GM19193 (cell line): ENCODE measurements around the gene FAM120B.
A peak's percentile ranks its signal among the peaks of the same experiment; 100 is the strongest.

ENCODE experiments used
- POLR2A ChIP-seq: IDR thresholded peaks from 4 replicates; pipeline ENCODE4 v1.6.1; 2011; ENCODE audit not compliant: insufficient read depth, insufficient read length; ENCODE audit errors: extremely low read depth

Gene FAM120B, protein sequence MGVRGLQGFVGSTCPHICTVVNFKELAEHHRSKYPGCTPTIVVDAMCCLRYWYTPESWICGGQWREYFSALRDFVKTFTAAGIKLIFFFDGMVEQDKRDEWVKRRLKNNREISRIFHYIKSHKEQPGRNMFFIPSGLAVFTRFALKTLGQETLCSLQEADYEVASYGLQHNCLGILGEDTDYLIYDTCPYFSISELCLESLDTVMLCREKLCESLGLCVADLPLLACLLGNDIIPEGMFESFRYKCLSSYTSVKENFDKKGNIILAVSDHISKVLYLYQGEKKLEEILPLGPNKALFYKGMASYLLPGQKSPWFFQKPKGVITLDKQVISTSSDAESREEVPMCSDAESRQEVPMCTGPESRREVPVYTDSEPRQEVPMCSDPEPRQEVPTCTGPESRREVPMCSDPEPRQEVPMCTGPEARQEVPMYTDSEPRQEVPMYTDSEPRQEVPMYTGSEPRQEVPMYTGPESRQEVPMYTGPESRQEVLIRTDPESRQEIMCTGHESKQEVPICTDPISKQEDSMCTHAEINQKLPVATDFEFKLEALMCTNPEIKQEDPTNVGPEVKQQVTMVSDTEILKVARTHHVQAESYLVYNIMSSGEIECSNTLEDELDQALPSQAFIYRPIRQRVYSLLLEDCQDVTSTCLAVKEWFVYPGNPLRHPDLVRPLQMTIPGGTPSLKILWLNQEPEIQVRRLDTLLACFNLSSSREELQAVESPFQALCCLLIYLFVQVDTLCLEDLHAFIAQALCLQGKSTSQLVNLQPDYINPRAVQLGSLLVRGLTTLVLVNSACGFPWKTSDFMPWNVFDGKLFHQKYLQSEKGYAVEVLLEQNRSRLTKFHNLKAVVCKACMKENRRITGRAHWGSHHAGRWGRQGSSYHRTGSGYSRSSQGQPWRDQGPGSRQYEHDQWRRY

DNA sequence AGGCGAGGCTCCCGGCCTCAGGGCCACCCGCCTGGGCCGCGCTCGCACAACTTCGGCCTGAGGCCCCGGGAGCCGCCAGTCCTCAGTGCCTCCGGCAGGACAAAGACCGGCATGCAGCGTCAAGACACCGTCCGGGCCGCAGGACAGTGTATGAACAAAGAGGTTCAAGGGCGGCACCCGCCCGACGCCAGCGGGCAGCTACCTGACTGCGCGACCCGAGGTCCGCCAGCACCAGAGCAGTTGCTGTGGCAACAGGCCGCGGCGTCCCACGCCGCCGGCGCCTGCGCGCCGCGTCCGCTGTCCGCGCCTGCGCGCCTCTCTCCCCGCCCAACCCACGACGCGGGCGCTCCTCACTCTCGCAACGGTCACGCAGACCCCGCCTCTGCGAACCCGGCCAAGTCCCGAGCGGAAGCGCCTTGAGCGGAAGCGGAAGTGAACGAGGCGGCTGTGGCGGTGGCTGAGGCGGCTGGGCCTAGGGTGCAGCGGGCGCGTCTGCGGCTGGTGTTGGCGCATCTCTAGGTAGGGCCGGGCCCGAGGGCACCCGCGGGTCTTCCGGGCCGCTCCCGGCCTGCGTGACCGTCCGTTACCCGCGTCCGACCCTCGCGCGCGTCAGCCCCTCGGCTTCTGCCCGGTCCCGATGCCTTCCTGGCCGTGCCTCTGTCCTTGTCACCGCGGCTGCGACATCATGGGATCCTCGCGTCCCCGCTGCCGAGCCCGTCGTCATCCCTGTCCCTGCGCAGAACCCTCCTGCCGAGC lies at the start of gene FAM120B:
Gene FAM120B, plus strand, starts transcription at position 435 of the 756 bp plus-strand sequence. CDS start 10,633 bp downstream, outside the sequence.
- TF ChIP-seq POLR2A: peak; percentile 98

DNA sequence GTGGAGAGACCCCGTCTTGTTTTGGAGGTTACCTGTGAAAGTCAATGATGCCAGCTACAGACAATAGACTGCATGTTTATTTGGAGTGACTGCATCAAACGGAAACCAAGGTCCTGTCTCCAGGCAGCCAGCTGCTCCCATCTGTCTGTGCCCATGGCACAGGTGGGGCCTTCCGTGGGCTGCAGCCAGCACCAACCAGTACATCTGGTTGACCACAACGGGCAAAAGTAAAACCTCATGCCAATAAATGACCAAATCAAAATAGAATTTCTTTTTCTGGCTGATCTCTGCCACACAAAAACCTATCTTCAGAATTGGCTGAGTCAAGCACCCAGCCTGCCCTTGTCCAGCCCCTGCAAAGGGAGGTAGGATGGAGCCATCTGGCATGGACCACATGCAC lies 49.2 kb upstream of the FAM120B start:
- TF ChIP-seq POLR2A: no peak

DNA sequence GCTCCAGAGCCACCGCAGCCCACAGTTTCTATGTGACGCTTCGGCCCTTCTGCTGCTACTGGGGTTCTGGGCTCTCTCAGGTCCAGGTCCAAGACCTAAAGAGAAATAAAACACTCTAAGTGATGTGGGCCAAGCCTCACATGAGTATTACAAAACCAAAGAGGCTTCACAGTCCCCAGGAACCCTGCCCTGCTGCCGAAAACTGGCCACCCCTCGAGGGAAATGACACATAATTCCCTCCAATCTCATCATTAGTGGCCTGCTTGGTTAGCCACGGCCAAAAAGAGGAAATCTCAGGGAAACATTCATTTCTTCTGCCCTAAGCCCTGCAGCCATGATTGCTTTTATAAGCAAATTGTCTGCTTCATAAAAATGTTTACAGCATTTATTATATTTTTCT lies 48.2 kb upstream of the FAM120B start:
- no peak for TF ChIP-seq POLR2A

DNA sequence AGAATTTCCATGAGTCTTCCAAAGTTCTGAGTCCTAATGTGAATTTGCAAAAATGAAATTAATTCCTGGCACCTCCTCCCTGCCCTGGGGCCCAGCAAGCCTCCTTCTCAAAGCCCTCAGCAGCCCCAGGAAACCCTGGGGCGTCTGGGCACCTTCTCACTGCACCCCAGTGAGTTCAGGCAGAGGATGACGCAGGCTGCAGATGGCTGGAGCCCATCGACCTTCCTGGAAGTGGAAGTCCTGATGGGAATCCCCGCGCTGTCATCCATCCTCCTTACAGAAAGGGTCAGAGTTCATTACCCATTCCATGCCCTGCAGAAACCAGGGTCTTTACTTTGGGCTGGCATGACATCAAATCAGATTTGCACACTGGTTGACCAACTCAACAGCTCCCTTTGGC lies 47.3 kb upstream of the FAM120B start:
- TF ChIP-seq POLR2A: no peak

DNA sequence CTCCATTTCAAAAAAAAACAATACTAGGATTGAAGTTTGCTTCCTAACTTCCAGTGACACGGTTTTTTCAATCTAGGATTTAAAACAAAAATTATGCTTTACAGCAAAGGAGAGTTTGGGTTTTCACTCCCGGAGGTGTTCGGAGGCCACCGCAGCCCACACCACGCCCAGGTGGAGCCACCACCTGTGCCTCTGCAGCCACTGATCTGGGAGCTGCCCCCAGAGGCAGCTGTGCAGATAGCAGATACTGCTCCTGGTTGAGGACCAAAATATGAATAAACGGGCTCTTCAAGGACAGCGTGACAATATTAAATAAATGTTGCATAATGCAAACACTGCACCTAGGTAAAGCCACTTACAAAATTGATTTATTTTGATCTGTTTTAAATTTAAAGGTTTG lies 45.9 kb upstream of the FAM120B start:
- no peak for TF ChIP-seq POLR2A

DNA sequence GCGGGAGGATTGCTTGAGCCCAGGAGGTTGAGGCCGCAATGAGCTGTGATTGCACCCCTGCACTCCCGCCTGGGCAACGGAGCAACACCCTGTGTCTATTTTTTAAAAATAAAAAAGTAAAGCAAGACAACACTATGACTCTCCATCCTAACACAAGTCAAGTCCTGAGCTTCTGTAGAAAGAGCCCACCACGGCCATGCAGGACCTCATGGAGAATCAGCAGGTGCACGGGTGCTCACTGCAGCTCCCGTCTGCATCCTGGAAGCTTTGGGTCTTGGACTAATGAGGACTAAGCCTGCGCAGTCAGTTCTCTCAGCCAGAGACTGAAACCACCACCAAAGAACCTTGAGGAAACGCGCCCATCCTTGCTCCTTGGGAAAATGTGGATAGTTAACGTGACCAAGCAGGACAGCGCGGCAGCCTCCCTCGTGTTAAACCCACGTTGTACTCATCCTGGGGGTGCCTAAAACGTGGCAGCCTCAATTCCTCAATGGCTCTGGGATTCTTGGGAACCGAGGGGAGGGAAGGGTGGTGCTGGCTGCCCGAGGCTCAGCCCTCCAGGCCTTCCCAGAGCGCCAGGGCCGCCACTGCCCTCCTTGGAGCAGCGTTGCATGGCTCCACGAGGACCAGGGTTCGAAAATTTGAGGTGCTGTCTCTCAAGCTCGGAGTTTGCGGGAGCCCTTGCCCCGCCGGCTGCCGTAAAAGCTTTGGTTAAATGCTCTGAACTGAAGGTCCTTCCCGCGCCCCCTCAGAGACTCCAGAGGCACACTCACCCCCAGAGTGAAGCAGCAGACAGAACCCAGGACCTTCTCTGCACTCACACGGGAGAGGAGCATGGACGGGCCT lies 44.7 kb upstream of the FAM120B start:
- no peak for TF ChIP-seq POLR2A

DNA sequence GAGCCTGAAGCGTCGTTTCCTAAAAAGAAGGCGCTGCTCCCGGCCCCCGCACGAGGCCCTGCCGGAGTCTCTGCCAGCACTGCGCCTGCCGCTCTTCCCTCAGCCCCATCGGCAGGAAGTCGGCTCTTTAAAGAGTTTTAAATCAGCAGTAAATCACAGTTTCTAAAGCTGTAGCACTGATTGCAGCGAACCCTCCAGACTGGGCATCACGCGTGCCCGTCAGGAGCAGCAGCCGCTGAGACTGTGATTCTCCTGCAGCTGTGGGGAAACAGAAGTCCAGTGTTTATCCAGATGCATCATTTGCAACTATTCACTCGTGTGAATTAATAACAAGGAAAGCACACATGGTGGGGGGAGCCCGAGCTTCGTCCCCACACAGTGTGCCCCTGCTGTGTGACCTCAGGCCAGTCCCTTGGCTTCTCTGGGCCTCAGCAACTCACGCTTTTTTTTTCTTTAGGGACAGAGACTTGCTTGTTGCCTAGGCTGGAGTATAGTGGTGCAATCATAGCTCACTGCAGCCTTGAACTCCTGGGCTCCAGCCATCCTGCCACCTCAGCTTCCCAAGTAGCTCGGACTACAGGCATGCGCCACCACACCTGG lies 44.0 kb upstream of the FAM120B start:
- no peak for TF ChIP-seq POLR2A

DNA sequence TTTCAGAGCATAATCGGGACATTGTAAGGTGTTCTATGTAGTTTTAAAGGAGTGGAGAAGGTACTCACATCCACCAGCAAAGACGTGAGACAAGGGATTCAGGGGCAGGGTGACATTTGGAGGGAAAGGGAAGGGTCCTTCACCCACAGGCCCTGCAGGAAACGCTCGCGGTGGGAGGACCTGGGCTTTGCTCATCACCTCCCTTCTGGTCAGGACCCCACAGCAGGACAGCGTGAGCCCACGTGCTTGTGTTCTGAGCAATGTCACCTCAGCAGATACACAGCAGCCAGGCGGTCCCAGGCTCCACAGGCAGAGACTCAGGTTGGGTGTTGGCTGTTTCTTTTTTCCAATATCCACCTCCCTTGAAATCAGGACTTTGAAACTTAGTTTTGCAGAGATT lies 43.1 kb upstream of the FAM120B start:
- no peak for TF ChIP-seq POLR2A

DNA sequence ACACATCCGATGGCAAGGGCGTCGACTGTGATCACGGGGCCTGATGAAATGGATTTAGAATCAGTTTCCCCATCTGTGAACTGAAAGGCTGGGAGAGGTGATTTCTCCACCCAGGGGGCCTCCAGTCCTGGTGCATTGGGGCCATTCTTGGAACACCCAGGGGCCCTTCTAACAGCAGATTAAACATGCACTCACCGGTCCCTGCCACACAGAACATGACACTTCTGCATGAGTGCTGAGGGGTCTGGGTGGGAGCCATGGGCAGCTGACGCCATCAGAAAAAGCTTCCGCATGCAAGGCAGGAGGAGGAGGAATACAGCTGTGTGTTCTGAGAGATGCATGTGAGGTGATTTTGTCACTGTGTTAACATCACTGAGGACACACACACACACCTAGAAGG lies 42.5 kb upstream of the FAM120B start:
- no peak for TF ChIP-seq POLR2A

DNA sequence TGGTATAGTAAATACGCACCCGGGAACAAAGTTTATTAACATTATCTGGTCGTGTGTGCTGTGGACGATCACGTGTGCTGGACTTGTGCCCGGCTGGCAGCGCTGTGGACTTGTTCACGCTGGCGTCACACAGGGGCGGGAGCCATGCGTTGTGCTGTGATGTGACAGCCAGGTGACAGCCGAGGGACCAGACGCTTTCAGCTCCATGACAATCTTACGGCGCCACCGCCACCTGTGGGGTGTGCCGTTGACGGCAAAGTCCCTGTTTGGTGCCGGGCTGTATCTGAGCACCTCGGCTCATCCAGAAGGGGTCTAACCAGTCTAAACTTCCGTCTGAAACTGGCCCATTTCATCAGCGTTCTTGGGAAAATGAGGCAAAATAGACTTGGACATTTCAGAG lies 40.9 kb upstream of the FAM120B start:
- TF ChIP-seq POLR2A: no peak

DNA sequence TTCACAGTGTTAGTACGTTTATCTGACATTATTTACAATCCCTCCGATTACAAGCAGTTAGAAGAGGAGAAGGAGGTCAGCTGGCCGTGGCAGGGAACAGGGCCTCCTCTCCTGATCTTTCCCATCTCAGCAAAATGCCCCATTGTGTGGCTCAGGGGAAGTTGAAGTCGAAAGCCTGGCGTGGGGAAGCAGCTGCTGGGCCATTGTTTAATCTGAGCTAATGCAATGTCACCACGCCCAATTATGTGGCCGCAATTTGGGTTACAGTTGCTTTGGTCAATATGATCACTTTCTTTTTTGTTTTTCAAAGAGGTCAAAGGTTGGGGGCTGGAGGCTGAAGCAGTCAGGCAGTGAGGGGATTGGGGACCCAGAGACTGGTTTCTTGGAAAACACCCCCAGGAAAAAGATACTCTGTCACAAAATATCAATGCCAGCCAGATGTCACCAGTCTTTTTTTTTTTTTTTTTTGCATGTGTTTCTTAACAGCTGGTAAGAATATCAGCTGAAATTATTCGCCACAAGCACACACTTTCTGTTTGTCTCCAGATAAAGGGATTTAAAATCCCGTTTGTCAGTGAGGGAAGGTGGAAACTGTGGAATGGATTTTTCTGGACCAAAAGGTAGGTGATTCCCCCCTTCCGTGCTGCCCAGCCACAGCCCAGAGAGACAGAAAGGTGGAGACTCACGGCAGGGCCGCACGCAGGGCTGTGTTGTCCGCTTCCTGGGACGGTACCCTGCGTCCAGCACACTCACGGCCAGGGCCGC lies 40.3 kb upstream of the FAM120B start:
- no peak for TF ChIP-seq POLR2A

DNA sequence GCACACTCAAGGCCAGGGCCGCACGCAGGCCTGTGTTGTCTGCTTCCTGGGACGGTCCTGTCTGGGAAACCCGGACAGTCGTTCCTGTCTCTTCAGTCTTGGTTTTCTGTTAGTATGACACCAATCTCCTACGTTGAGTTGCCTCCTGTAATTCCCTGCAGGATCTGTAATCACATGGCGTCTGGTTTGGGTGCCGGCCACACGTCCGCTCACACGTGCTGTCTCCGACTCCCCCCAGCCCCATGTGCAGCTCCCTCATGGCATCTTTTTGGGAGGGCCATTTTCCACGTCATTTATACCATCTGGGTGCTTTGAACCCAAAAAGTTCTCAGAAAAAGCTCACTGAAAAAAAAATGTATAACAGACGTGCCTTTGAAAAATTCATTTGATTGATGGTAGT lies 38.9 kb upstream of the FAM120B start:
- TF ChIP-seq POLR2A: no peak

DNA sequence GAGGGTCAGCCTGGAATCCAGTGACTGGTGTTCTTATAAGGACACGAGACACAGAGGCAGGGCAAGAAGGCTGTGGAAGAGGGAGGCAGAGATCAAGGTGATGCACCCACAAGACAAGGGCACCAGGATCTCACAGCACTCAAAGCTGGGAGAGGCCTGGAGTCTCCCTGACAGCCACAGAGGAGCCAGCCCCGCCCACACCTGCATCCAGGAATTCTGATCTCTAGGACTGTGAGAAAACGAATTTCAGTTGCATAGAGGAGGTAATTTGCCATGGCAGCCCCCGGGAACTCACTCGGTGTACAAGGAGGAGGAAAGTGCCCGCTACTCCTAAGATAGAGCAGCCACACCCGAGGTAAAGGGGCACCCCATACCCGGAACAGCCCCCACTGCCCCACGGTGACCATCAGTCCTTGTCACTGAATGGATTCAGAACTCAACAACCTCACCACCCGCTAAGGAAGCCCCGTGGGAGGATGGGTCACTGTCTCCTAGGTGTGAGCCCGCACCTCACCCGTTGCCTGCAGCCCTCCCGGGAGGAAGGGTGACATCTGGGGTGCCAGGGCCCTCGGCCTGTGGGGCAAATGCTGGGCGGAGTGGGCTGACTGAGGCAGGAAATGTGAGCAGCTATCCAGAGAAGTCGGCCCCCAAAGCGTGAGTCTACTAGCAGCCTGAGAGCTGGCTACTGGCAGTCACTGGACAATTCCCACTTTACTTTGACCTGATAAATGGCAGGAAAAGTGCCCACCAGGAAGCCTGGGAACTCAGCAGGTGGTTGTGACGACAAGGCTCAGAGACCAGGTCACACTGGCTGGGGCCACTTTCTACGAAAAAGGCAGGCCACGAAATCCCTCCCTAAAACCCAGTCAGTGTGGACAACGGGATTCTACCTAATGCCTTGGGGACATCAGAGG lies 38.1 kb upstream of the FAM120B start:
- TF ChIP-seq POLR2A: no peak
